ENCODE results near the gene CD302. TPM values are rescaled to one million over a fixed set of nuclear protein-coding genes. Genes with fewer than 3 reads are reported as not detected.

The CD302 gene
- total RNA-seq, 1 experiment from 2014 or later, result 0.68 TPM

DNA sequence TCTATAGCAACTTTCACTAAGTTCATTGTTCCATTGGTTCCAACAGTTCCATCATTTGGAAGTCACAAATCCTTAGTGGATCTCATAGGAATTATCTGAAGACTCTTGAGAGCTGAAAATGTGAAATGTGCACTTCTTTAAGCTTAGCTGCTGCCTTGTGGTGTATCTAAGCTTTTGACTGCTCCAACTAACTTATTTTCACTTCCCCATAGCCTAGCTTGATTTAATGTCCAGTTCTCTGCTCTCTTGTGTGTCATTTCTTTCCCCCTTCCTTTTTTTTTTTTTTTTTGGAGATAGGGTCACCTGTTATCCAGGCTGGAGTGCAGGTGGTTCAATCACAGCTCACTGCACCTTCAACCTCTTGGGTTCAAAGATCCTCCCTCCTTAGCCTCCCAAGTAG is 34.9 kb upstream of the CD302 start:
- no peak overlapping the region for H3K4ac ChIP-seq (ENCODE audit: low read depth, low read length)
- no peaks in the 10 kb centered on the region for H3K36me3 Mint-ChIP-seq (ENCODE audit: insufficient read depth in 1 of 3, low read depth in 3 of 3)
- no peaks in the 10 kb centered on the region for H3K4me1 Mint-ChIP-seq
- H3K14ac ChIP-seq (ENCODE audit: insufficient read depth, low read length), result no peak overlapping the region
- no peak overlapping the region for H2BK20ac ChIP-seq (ENCODE audit: low read depth, low read length, poor library complexity, severe bottlenecking)
- no peak overlapping the region for H4K5ac ChIP-seq (ENCODE audit: insufficient read length, low read depth, low read length)
- no peak overlapping the region for H3T11ph ChIP-seq (ENCODE audit: low read length)
- H4K91ac ChIP-seq (ENCODE audit: insufficient read length, low read depth, low read length), result no peak overlapping the region
- H3K4me2 ChIP-seq (ENCODE audit: insufficient read depth, insufficient read length, low read length), result no peak overlapping the region
- H4K20me1 ChIP-seq (ENCODE audit: control insufficient read depth, insufficient read depth, insufficient read length), result no peaks in the 10 kb centered on the region
- no peak overlapping the region for H2BK5ac ChIP-seq (ENCODE audit: insufficient read length, low read length)
- H3K9me3 Mint-ChIP-seq, result no peaks in the 10 kb centered on the region
- no peak overlapping the region for H3K18ac ChIP-seq (ENCODE audit: insufficient read length, low read depth, low read length)
- no peak overlapping the region for H2BK12ac ChIP-seq (ENCODE audit: insufficient read length, low read depth, low read length)
- no peaks in the 10 kb centered on the region; the same call in 1 of the 2 replicates for H3K79me2 ChIP-seq (ENCODE audit: insufficient read depth, low read length)
- TF ChIP-seq, protein P1, sequence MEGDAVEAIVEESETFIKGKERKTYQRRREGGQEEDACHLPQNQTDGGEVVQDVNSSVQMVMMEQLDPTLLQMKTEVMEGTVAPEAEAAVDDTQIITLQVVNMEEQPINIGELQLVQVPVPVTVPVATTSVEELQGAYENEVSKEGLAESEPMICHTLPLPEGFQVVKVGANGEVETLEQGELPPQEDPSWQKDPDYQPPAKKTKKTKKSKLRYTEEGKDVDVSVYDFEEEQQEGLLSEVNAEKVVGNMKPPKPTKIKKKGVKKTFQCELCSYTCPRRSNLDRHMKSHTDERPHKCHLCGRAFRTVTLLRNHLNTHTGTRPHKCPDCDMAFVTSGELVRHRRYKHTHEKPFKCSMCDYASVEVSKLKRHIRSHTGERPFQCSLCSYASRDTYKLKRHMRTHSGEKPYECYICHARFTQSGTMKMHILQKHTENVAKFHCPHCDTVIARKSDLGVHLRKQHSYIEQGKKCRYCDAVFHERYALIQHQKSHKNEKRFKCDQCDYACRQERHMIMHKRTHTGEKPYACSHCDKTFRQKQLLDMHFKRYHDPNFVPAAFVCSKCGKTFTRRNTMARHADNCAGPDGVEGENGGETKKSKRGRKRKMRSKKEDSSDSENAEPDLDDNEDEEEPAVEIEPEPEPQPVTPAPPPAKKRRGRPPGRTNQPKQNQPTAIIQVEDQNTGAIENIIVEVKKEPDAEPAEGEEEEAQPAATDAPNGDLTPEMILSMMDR (conservative IDR thresholded peaks at IDR 0.05), result no peak
- H3K9me3 ChIP-seq (ENCODE audit: control insufficient read depth, low read depth, low read length), result no peaks in the 10 kb centered on the region
- H3K23ac ChIP-seq (ENCODE audit: insufficient read length, low read depth, low read length), result no peak overlapping the region
- H3K79me1 ChIP-seq (ENCODE audit: insufficient read depth, low read depth, low read length, poor library complexity, severe bottlenecking), result no peaks in the 10 kb centered on the region
- H3K27me3 ChIP-seq (ENCODE audit: insufficient read depth, low read length), result peaks cover 32% of the 10 kb centered on the region; the same call in 1 of the 2 replicates
- H4K8ac ChIP-seq (replicated peaks; ENCODE audit: insufficient read length, low read depth, low read length), result no peak overlapping the region
- no peak overlapping the region for H2AK5ac ChIP-seq (ENCODE audit: insufficient read length, low read length)
- no peak for DNase-seq
- H3K4me1 ChIP-seq (ENCODE audit: insufficient read depth, low read length), result no peaks in the 10 kb centered on the region
- H3K4me3 Mint-ChIP-seq, result no peak overlapping the region
- no peak overlapping the region for H2AFZ ChIP-seq (ENCODE audit: low read length)
- H3K9ac ChIP-seq (ENCODE audit: extremely low read depth, insufficient read length, low read length), result no peak overlapping the region
- H2BK15ac ChIP-seq (ENCODE audit: low read depth, low read length), result no peak overlapping the region
- no peak overlapping the region for H3K56ac ChIP-seq (ENCODE audit: insufficient read length, low read depth, low read length)
- no peak overlapping the region for H2BK120ac ChIP-seq (ENCODE audit: low read depth, low read length, poor library complexity, severe bottlenecking)
- H3K27ac ChIP-seq (ENCODE audit: insufficient read length, low read depth, low read length), result no peak overlapping the region
- no peaks in the 10 kb centered on the region for H3K23me2 ChIP-seq (ENCODE audit: insufficient read length, low read depth, low read length, poor library complexity, severe bottlenecking)
- no peak overlapping the region for H3K27ac Mint-ChIP-seq
- peaks cover 92% of the 10 kb centered on the region for H3K27me3 Mint-ChIP-seq (ENCODE audit: low read depth)
